Psoas muscle (tissue), 8 donors: Measurements from ENCODE around the gene CHRM3. TPM values are rescaled to one million over a fixed set of nuclear protein-coding genes. Genes with fewer than 3 reads are reported as not detected.

Source experiments
- ATAC-seq, 4 donors: fragments of 200-7000 bp; cut with Tn5 transposase; one replicate each; pipeline ENCODE4 v1.9.1; 2020; ENCODE audit warnings: moderate library complexity in 3 of 4, mild to moderate bottlenecking in 2 of 4
- DNase-seq, 2 donors: peaks; one replicate each; pipeline ENCODE4 v3.0.0-alpha.2; 2020
- H3K27ac ChIP-seq: fragments of 200-600 bp; one replicate; pipeline ENCODE4 v1.8.0; 2022
- H3K27me3 ChIP-seq, 3 donors: fragments of 200-600 bp in 1 of 3; one replicate each; pipeline versions ENCODE4 v1.6.1 to v1.8.0; 2013 to 2022; ENCODE audit warnings: low read length in 2 of 3, mild to moderate bottlenecking in 2 of 3, moderate library complexity in 1 of 3; ENCODE audit not compliant: insufficient read depth in 3 of 3
- H3K36me3 ChIP-seq, 2 donors: fragments of 200-600 bp in 1 of 2; one replicate each; pipeline versions ENCODE4 v1.6.1 to v1.8.0; 2013 to 2022; ENCODE audit warnings: low read depth in 1 of 2, mild to moderate bottlenecking in 1 of 2, moderate library complexity in 1 of 2; ENCODE audit not compliant: insufficient read depth in 1 of 2
- H3K4me1 ChIP-seq: fragments of 200-600 bp; one replicate; pipeline ENCODE4 v1.8.0; 2022
- H3K4me3 ChIP-seq: fragments of 200-600 bp; one replicate; pipeline ENCODE4 v1.8.0; 2022; ENCODE audit warnings: mild to moderate bottlenecking
- H3K9me3 ChIP-seq: fragments of 200-600 bp; one replicate; pipeline ENCODE4 v1.8.0; 2022
- CTCF ChIP-seq: fragments of 200-600 bp; IDR thresholded peaks from one replicate; pipeline ENCODE4 v1.8.0; 2022; ENCODE audit warnings: antibody characterized with exemption
- WGBS, 3 donors: extraction: QIAGEN DNeasy Blood & Tissue Kit; methylation state at CpG; one replicate each; pipeline versions ENCODE4 v1.1.6 to v1.1.7; 2013; 5-methylcytosine and 5-hydroxymethylcytosine counted together
- intact Hi-C, 2 donors: fragments of 100-400 bp; cut with DNase I; formaldehyde crosslinking; loops; one replicate each; pipeline versions ENCODE4 v1.11.0 to v1.14.2; 2022
- polyA plus RNA-seq, 3 donors: library from polyadenylated mRNA; stranded (reverse); fragments of 200-250 nt; gene quantifications; one replicate each; pipeline ENCODE4 v1.2.3, GENCODE V29; 2013
- total RNA-seq, 4 donors: library from RNA; stranded (reverse); fragmentation: NEBNext Ultra II Directional in 2 of 4; extraction: Animal tissue kit (Norgen Biotek cat#: 25700) in 2 of 4; gene quantifications; one replicate each; pipeline versions ENCODE4 v1.2.1 to v1.2.4, GENCODE V29; 2021 to 2023
- donor health status: healthy with polysubstance abuse.
- donor health status: DM: no; HTN: no; CAD: no; lungs with moderate emphysema.
- donor health status: Bipolar disorder and iron deficiency.
- donor health status: healthy.
- donor health status: DM: yes; HTN: yes; CAD: no.
- donor health status: DM: no; HTN: no; CAD: no.
- donor health status: DM: no; HTN: no; CAD: no.
- donor health status: DM: yes; HTN: yes; CAD: no.

Gene CHRM3
- total and polyA plus RNA-seq, 7 donors = 0.02 to 0.32 (median 0.06) TPM; not detected in 1

GRCh38 chr1:239383714-239384113 lies 2.7 kb upstream of the CHRM3 start:
- H3K27ac ChIP-seq = no peak overlapping the region
- H3K27me3 ChIP-seq = peaks cover 4 to 27% (median 12%) of the 10 kb centered on the region in 3 donors
- TF ChIP-seq CTCF = no peak
- ATAC-seq = no peak
- no peaks in the 10 kb centered on the region for H3K9me3 ChIP-seq
- no peaks in the 10 kb centered on the region for H3K36me3 ChIP-seq
- H3K4me1 ChIP-seq = no peaks in the 10 kb centered on the region
- H3K4me3 ChIP-seq = no peak overlapping the region
- 81 to 86% (median 83%) methylated on average over 3 of the region's 3 CpGs for WGBS, 3 donors
- DNase-seq = no peak
- intact Hi-C loops = no loop called here

- H3K27ac ChIP-seq = no peak overlapping the region
- intact Hi-C loops = no loop called here
- WGBS, 3 donors = 1 to 2% (median 1%) methylated on average over 55 of the region's 55 CpGs
- H3K27me3 ChIP-seq = peaks cover 0 to 33% (median 12%) of the 10 kb centered on the region in 3 donors
- H3K4me3 ChIP-seq = peak overlapping the region; percentile 34
- H3K36me3 ChIP-seq = no peaks in the 10 kb centered on the region
- no peak for DNase-seq
- no peak for TF ChIP-seq CTCF
- H3K9me3 ChIP-seq = no peaks in the 10 kb centered on the region
- H3K4me1 ChIP-seq = no peaks in the 10 kb centered on the region
- ATAC-seq = no peak
Observed at GRCh38 chr1:239387304-239388158, 1.2 kb downstream of the CHRM3 start.

- H3K4me1 ChIP-seq = no peaks in the 10 kb centered on the region
- DNase-seq (no peak), ATAC-seq (no peak)
- intact Hi-C loops = no loop called here
- TF ChIP-seq CTCF = no peak
- no peaks in the 10 kb centered on the region for H3K36me3 ChIP-seq
- 17 to 28% (median 26%) methylated on average over 5 of the region's 5 CpGs for WGBS, 3 donors
- no peak overlapping the region for H3K27ac ChIP-seq
- H3K27me3 ChIP-seq = peaks cover 0 to 33% (median 12%) of the 10 kb centered on the region in 3 donors
- H3K4me3 ChIP-seq = no peak overlapping the region
- no peaks in the 10 kb centered on the region for H3K9me3 ChIP-seq
Observed at GRCh38 chr1:239388159-239388485, 1.8 kb downstream of the CHRM3 start.

GRCh38 chr1:239388578-239388977 lies 2.2 kb downstream of the CHRM3 start:
- 75 to 81% (median 80%) methylated on average over 9 of the region's 9 CpGs for WGBS, 3 donors
- ATAC-seq = no peak
- H3K36me3 ChIP-seq = no peaks in the 10 kb centered on the region
- no peak for TF ChIP-seq CTCF
- no peak overlapping the region for H3K4me3 ChIP-seq
- no peaks in the 10 kb centered on the region for H3K9me3 ChIP-seq
- H3K4me1 ChIP-seq = no peaks in the 10 kb centered on the region
- peaks cover 0 to 33% (median 12%) of the 10 kb centered on the region in 3 donors for H3K27me3 ChIP-seq
- intact Hi-C loops = no loop called here
- no peak overlapping the region for H3K27ac ChIP-seq
- no peak for DNase-seq

- Histone ChIP-seq H3K4me1 (no peaks in the 10 kb centered on the region), H3K27ac (no peak overlapping the region), H3K9me3 (no peaks in the 10 kb centered on the region), H3K27me3 (peaks cover 0 to 33% (median 12%) of the 10 kb centered on the region in 3 donors), H3K36me3 (no peaks in the 10 kb centered on the region), H3K4me3 (no peak overlapping the region)
- no peak for TF ChIP-seq CTCF
- DNase-seq (no peak), ATAC-seq (no peak)
- intact Hi-C loops = no loop called here
- 27 to 42% (median 29%) methylated on average over 3 of the region's 3 CpGs for WGBS, 3 donors
Observed at GRCh38 chr1:239389703-239390102, 3.3 kb downstream of the CHRM3 start.
